ENCODE measurements around the gene ART5. TPM values are rescaled to one million over a fixed set of nuclear protein-coding genes. Genes with fewer than 3 reads are reported as not detected.
A peak's percentile ranks its signal among the peaks of the same experiment; 100 is the strongest.

ART5 gene, protein sequence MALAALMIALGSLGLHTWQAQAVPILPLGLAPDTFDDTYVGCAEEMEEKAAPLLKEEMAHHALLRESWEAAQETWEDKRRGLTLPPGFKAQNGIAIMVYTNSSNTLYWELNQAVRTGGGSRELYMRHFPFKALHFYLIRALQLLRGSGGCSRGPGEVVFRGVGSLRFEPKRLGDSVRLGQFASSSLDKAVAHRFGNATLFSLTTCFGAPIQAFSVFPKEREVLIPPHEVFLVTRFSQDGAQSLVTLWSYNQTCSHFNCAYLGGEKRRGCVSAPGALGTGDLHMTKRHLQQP
- not detected for polyA plus RNA-seq

DNA sequence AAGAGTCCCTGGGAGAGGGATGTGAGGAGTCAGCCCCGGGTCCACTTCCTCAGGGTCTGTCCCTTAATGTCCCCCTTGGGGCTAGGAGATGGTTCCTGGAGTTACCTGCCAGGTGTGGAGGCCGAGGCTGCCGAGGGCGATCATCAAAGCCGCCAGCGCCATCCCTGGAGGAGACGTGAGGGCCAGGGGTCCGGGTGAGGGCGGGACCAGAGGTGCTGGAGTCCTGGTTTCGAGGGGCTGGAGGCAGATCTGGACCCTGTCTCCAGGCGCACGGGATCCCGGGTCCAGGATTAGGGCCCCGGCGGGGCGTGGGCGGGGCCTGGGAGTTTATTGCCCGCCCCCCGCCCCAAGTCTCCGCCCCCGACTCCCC, at the start of gene ART5:
Gene ART5, minus strand, starts transcription at position 292 of the 370 bp plus-strand sequence. Its CDS starts 130 bp downstream, at position 162.
- peak within 1 kb of the TSS in 3 of 4 donors; percentile 65 to 82 (median 77) for H3K4me3 Mint-ChIP-seq
- peaks cover 33% of the 10 kb centered on the region for H3K27me3 Mint-ChIP-seq
- no peak within 1 kb of the TSS for H3K27ac Mint-ChIP-seq

DNA sequence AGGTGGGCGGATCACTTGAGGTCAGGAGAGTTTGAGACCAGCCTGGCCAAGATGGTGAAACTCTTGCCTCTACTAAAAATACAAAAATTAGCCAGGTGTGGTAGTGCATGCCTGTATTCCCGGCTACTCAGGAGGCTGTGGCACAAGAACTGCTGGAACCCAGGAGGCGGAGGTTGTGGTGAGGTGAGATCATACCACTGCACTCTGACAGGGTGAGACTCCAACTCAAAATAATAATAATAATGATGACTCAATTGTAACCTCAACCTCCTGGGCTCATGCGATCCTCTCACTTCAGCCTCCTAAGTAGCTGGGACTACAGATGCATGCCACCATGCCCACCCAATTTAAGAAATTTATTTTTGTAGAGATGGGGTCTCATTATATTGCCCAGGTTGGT, 45.0 kb upstream of the ART5 start:
- Mint-ChIP-seq H3K36me3 (peaks cover 8% of the 10 kb centered on the region), H3K27ac (no peak overlapping the region), H3K9me3 (no peaks in the 10 kb centered on the region)

More for the DNA sequence above, at the start of gene ART5:
- Mint-ChIP-seq H3K36me3 (peaks cover 2% of the 10 kb centered on the region), H3K9me3 (peaks cover 0 to 7% (median 2%) of the 10 kb centered on the region in 3 donors), H3K4me1 (peaks cover 0 to 3% (median 3%) of the 10 kb centered on the region in 3 donors)

DNA sequence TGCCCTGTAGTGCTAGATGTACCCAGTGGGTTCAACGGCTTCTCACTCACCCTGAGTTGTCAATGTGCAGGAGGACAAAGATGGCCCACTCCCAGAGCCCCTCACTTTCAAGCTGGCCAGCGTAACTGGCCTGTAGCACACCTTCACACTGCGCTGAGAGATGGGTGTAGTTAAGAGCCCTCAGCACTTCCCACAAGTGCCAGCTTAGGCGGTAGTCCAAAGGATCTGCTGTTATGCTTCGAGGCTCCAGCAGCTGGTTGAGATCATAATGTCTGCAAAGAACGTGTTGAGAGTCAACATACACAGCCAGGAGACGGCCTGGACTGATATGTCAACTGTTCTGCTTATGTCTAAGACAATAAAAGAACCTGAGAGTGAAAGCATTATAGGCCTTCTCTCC, 44.1 kb upstream of the ART5 start:
- peaks cover 11% of the 10 kb centered on the region for H3K36me3 Mint-ChIP-seq
- H3K9me3 Mint-ChIP-seq = no peaks in the 10 kb centered on the region
- peak overlapping the region in 1 of 3 donors; percentile 24 for H3K27ac Mint-ChIP-seq
- H3K4me3 Mint-ChIP-seq = no peak overlapping the region
- no peaks in the 10 kb centered on the region for H3K4me1 Mint-ChIP-seq
- H3K27me3 Mint-ChIP-seq = no peaks in the 10 kb centered on the region

More for the DNA sequence above, 45.0 kb upstream of the ART5 start:
- Mint-ChIP-seq H3K27me3 (no peaks in the 10 kb centered on the region), H3K4me1 (no peaks in the 10 kb centered on the region), H3K4me3 (no peak overlapping the region)

DNA sequence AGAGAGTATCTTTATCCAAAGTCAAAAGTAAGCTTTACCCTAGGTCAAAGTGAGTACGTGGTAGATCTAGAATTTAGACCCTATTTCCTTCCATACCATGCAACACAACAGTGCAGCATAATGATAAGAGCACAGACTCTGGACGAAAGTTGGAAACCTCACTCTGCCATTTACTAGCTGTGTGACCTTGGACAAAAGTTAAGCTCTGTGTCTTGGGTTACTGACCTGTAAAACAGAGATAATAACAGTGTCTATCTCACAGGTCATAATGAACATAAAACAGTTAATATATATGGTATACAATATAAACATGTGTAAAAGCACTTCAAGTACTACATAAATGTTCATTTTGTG, 43.0 kb upstream of the ART5 start:
- H3K9me3 Mint-ChIP-seq = no peaks in the 10 kb centered on the region
- H3K4me3 Mint-ChIP-seq = no peak overlapping the region
- peaks cover 11% of the 10 kb centered on the region for H3K36me3 Mint-ChIP-seq
- no peaks in the 10 kb centered on the region for H3K27me3 Mint-ChIP-seq
- no peaks in the 10 kb centered on the region for H3K4me1 Mint-ChIP-seq
- no peak overlapping the region for H3K27ac Mint-ChIP-seq

DNA sequence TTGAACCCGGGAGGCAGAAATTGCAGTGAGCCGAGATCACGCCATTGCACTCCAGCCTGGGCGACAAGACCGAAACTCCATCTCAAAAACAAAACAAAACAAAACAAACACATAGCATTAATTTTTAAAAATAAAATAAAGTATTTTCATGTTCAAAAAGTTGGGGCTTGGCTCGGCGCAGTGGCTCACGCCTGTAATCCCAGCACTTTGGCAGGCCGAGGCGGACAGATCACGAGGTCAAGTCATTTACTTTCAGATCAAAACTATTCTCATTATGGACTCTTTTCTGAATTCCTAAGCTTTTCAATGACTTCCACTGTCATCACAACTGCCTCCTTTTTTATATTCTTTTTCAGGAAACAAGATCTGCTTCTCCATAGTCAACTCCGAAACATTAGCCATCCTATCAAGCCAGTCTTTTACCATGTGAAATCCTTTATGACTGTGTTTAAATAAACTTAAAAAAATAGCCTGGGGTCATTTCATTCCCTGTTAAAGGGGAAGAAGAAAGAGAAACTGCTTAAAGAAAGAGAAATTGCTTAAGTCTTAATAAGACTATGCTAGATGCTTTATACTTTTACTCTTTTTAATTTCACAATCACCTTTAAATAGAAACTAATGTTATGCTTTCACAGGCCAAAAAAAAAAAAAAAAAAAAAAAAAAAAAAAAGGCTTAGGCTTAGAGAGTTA, 42.5 kb upstream of the ART5 start:
- Mint-ChIP-seq H3K27me3 (no peaks in the 10 kb centered on the region), H3K36me3 (peaks cover 11% of the 10 kb centered on the region), H3K4me1 (no peaks in the 10 kb centered on the region), H3K4me3 (no peak overlapping the region), H3K9me3 (no peaks in the 10 kb centered on the region), H3K27ac (no peak overlapping the region)

DNA sequence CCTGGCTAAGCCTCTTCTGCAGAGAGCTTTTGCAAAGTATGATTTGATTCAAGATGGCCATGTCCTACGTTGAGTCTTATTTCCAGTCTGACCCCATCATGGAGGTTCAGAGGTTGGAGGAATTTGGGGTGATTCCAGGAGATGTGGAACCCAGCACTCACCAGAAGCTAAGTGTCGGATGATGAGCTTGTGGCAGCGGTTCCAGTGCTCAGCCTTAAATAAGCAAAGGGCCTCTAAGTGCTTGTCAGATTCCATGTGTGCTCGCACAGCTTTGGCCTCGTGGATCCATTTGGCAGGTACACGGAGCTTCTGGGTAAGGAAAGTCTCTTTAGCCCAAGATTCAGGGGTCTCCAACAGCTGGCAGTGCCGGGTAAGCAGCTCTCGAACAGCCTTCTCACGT, 41.2 kb upstream of the ART5 start:
- no peaks in the 10 kb centered on the region for H3K9me3 Mint-ChIP-seq

DNA sequence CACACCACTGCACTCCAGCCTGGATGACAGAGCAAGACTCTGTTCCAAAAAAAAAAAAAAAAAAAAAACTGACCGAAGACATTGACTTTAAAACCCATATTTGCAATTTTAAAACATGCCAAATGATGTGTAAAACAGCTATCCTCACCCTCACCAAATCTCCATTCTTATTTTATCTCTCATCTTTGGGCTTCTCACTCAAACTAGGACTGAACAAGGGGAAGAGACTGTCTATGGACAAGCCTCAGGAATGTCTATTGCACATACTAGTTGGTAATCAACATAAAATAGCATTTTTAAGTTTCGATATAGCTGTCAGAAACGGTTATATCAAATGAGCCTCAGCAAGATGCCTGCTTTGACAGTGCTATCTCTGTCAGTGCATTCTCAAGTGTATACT, 37.3 kb upstream of the ART5 start:
- Mint-ChIP-seq H3K4me3 (no peak overlapping the region), H3K9me3 (no peaks in the 10 kb centered on the region), H3K27me3 (no peaks in the 10 kb centered on the region), H3K4me1 (no peaks in the 10 kb centered on the region), H3K27ac (no peak overlapping the region), H3K36me3 (peaks cover 12% of the 10 kb centered on the region)

More for the DNA sequence above, 41.2 kb upstream of the ART5 start:
- H3K4me3 Mint-ChIP-seq = no peak overlapping the region
- H3K27ac Mint-ChIP-seq = peak overlapping the region in 1 of 3 donors; percentile 73
- H3K4me1 Mint-ChIP-seq = no peaks in the 10 kb centered on the region
- H3K27me3 Mint-ChIP-seq = no peaks in the 10 kb centered on the region
- H3K36me3 Mint-ChIP-seq = peaks cover 11% of the 10 kb centered on the region

DNA sequence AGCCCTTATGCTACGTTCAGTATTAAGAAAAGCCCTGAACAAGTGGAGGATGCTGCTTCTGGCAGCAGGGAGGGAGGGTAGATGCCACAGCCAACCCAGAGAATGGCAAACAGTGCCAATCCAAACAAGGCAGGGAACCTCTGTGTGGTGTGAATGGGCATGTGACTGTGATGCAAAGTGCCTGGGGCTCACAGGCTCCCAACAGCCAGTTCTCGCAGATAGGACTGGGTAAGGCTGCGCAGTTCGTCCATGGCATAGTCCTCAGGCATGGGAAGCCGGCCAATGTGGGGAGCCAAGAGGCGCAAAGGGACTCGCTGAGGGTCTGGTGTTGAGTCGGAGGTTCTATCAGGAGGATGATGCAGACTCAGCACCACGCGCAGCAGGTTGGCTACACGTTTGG, 34.2 kb upstream of the ART5 start:
- Mint-ChIP-seq H3K4me1 (peaks cover 0 to 2% (median 0%) of the 10 kb centered on the region in 3 donors), H3K27ac (no peak overlapping the region)

DNA sequence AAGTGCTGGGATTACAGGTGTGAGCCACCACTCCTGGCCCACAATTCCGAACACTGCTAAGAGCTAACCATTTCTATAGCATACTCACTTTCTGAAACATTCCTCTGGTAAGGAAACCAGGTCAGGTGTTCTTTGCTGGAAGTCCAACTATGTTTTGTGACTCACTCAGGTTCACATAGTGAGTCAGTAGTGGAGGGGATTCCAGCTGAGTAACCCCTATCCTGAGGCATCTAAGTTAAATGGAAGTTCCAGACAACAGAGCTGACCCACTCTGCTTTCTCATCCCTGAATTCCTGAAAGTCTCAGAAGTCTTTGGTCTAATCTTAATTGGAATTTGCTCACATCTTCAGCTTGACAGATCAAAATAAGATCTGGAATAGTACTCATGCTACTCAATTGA, 32.4 kb upstream of the ART5 start:
- H3K4me1 Mint-ChIP-seq = peaks cover 0 to 2% (median 0%) of the 10 kb centered on the region in 3 donors
- no peaks in the 10 kb centered on the region for H3K27me3 Mint-ChIP-seq
- H3K4me3 Mint-ChIP-seq = no peak overlapping the region
- peaks cover 9% of the 10 kb centered on the region for H3K36me3 Mint-ChIP-seq
- no peak overlapping the region for H3K27ac Mint-ChIP-seq
- no peaks in the 10 kb centered on the region for H3K9me3 Mint-ChIP-seq

More for the DNA sequence above, 34.2 kb upstream of the ART5 start:
- H3K27me3 Mint-ChIP-seq = no peaks in the 10 kb centered on the region
- H3K36me3 Mint-ChIP-seq = peaks cover 6% of the 10 kb centered on the region
- no peaks in the 10 kb centered on the region for H3K9me3 Mint-ChIP-seq
- H3K4me3 Mint-ChIP-seq = no peak overlapping the region

DNA sequence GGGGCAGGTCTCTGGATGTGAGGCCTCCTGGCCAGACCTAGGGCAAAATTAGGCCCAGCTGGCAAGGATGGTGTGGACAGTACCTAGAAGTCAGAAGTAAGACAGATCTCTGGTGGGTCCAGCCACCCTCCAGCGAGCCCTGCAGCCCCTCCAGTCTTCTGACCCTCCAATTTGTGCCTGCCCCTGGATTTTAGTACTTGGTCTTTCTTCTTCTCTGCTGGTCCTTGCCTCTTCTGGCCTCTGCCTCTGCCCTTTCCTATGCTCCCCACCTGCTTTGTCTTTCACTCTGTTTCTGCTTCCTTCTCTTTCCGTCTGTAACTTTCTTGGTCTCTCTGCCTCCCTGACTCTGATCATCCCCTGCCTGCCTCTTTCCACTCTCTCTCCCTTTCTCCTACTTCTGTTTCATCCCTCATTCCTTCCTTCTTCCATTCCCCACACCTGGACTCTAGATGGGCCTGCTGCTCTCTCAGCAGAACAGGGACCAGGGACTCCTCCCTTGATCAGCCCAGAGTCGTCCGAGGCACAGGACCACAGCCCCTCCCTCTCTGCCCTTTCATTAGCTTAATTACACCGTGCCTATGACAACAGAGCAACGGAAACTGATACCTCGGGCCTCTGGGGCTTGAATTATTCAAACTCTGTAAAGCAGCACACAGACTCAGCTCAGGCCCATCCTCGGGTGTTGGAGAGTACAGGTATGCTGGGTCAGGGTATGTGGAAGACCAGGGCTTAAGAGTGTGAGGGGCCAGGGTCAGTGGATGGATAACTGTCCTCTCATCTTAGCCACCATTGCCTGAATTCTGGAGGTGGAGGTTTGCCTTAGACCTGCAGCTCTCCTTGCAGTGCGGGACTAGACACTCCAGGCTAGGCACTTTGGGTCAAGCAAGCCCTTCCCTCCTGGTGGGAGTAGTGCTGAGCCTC, 29.8 kb upstream of the ART5 start, which contains the start of gene CHRNA10:
Gene CHRNA10, minus strand, starts transcription at position 51 of the 921 bp plus-strand sequence. CDS start 72 bp downstream, outside the sequence.
- H3K4me3 Mint-ChIP-seq = peak within 1 kb of the TSS in 1 of 4 donors; percentile 19
- H3K27me3 Mint-ChIP-seq = no peaks in the 10 kb centered on the region
- peaks cover 0 to 2% (median 0%) of the 10 kb centered on the region in 3 donors for H3K4me1 Mint-ChIP-seq
- H3K27ac Mint-ChIP-seq = peak within 1 kb of the TSS in 2 of 3 donors; percentile 74 to 88
- H3K9me3 Mint-ChIP-seq = no peaks in the 10 kb centered on the region
- peaks cover 9% of the 10 kb centered on the region for H3K36me3 Mint-ChIP-seq

DNA sequence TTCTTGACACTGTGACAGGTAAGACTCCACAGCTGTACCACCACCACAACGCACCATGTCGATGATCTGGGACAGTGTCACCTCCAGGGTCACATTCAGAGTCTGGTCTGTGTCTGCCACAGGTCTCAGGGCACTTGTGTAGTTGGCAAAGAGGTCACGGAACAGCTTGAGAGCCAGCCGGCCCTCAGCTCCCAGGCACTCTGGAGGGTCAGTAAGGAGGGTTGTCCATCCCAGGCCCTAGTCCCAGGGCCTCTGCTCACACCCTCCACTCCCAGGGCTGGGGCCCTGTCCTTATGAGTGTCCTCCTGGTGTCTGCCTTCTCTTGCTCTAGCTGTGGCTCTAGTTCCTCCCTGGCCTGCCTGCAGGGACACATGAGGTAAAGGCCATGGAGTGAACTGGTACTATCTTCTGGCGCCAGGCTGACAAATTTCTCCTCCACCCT, 28.0 kb upstream of the ART5 start:
- H3K9me3 Mint-ChIP-seq = no peaks in the 10 kb centered on the region
- peaks cover 7% of the 10 kb centered on the region for H3K36me3 Mint-ChIP-seq
- H3K27me3 Mint-ChIP-seq = no peaks in the 10 kb centered on the region
- no peak overlapping the region for H3K4me3 Mint-ChIP-seq
- H3K4me1 Mint-ChIP-seq = peaks cover 0 to 2% (median 0%) of the 10 kb centered on the region in 3 donors
- peak overlapping the region in 1 of 3 donors; percentile 83 for H3K27ac Mint-ChIP-seq

DNA sequence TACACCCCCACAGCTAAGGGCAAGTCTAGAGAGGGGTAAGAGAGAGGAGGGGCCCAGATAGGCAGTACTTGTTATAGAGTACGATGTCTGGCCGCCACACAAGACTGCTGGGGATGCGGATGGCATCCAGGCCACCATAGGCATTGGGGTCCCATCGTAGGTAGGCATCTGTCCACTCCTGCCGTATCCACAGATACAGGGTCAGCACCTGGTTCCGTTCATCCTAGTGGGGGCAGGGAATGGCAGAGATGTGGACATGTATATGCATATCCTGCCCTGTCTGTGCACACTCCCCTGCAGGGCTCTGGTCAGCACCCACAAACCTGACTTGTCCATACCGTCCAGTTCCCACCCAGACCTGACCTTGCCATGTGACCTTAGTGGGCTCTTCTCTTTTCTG, 27.3 kb upstream of the ART5 start:
- no peak overlapping the region for H3K4me3 Mint-ChIP-seq
- peak overlapping the region in 1 of 3 donors; percentile 83 for H3K27ac Mint-ChIP-seq
- H3K36me3 Mint-ChIP-seq = peaks cover 7% of the 10 kb centered on the region
- H3K4me1 Mint-ChIP-seq = peaks cover 0 to 2% (median 0%) of the 10 kb centered on the region in 3 donors
- no peaks in the 10 kb centered on the region for H3K9me3 Mint-ChIP-seq
- H3K27me3 Mint-ChIP-seq = no peaks in the 10 kb centered on the region

DNA sequence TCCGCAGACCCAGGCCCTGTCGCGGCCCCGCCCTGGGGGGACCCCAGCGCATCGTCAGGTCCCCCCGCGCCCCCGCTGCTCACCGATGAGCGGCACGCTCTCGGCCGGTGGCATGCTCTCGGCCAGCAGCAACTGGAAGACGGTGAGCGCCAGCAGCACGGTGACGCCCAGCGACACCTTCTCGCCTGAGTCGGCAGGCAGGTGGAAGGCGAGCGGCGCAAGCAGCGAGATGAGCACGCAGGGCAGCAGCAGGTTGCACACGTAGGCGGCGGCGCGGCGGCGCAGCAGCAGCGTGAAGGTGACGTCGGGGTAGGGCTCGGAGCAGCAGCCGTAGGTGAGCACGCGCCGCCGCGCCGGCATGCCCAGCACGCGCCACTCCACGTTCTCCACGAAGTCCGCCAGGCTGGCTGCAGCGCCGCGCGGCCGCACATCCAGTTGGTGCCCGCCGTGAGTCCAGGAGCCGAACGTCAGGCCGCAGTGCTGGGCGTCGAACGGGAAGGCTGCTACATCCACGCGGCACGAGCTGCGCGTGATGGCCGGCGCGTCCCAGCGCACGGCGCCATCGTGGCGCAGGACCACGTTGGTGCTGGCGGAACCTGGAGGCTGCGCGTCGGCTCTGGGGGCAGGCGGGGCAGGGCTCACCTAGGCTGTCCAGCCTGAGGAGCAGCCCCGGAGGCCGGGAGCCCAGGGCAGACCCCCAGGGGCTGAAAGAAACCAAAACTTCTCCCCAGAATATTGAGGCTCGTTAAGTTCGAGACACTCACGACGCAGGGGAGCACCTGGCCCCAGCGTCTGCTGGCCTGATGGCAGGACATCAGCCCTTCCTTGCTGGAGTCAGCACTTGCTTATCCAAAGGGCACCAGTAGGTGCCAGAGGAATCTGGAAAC, 25.6 kb upstream of the ART5 start:
- H3K27ac Mint-ChIP-seq = no peak overlapping the region
- H3K27me3 Mint-ChIP-seq = no peaks in the 10 kb centered on the region
- H3K4me3 Mint-ChIP-seq = no peak overlapping the region
- H3K36me3 Mint-ChIP-seq = peaks cover 10% of the 10 kb centered on the region
- no peaks in the 10 kb centered on the region for H3K9me3 Mint-ChIP-seq
- H3K4me1 Mint-ChIP-seq = peaks cover 0 to 2% (median 0%) of the 10 kb centered on the region in 3 donors

DNA sequence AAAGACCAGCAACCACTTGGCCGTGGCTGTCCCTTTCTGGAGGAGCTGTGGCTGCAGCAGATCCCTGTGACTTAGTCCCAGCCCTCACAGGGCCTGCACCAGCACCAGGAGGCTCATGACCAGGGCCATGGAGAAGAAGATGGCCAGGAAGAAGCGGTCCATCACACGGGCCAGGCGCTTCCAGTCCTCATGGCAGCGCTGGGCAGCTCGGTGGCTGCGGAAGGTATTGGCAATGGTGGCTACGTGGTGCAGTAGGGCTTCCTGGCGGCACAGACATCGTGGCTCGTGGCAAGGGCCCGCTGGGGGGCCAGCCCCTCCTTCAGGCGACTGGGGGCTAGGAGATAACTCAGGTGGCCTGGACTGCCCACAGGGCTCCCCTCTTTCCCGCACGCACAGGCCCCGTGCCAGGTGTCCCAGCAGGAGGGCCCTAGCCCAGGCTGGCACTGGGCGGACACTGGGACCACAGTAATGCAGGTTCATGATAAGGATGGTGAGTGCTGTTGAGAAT, 24.3 kb upstream of the ART5 start:
- Mint-ChIP-seq H3K36me3 (peaks cover 8% of the 10 kb centered on the region), H3K4me1 (no peaks in the 10 kb centered on the region), H3K9me3 (no peaks in the 10 kb centered on the region), H3K4me3 (no peak overlapping the region), H3K27me3 (no peaks in the 10 kb centered on the region), H3K27ac (no peak overlapping the region)
